Chondrocyte (in vitro differentiated cells): ENCODE results near the gene PTPN11. TPM values are rescaled to one million over a fixed set of nuclear protein-coding genes. Genes with fewer than 3 reads are reported as not detected.
"Not testable (repeated sequence)": the region's sequence is repeated elsewhere in the genome, so short reads cannot be mapped to it uniquely, and the experiment has no call there.

Experiments
- DNase-seq: peaks from one replicate; pipeline ENCODE4 v3.0.0; 2021; ENCODE audit warnings: mixed read lengths, low spot score
- H3K27ac Mint-ChIP-seq: one replicate; pipeline ENCODE4 v1.8.0; 2021; ENCODE audit warnings: mild to moderate bottlenecking, moderate library complexity, mixed read lengths; ENCODE audit not compliant: unreplicated experiment
- H3K27me3 Mint-ChIP-seq: 2 replicates; pipeline ENCODE4 v1.8.0; 2021; ENCODE audit warnings: low read depth, mixed read lengths
- H3K36me3 Mint-ChIP-seq: 2 replicates; pipeline ENCODE4 v1.8.0; 2021; ENCODE audit warnings: low read depth, mixed read lengths
- H3K4me1 Mint-ChIP-seq: 2 replicates; pipeline ENCODE4 v1.8.0; 2021; ENCODE audit warnings: low read depth, mild to moderate bottlenecking, mixed read lengths
- H3K4me3 Mint-ChIP-seq: one replicate; pipeline ENCODE4 v1.8.0; 2021; ENCODE audit warnings: mild to moderate bottlenecking, moderate library complexity, mixed read lengths; ENCODE audit not compliant: unreplicated experiment
- H3K9me3 Mint-ChIP-seq: 2 replicates; pipeline ENCODE4 v1.8.0; 2021; ENCODE audit warnings: low read depth, mixed read lengths
- total RNA-seq: library from RNA; stranded (reverse); gene quantifications from 3 replicates; pipeline ENCODE4 v1.2.1, GENCODE V29; 2021
- TF ChIP-seq, protein P1 (sequence below): fragments of 200-600 bp; sonication (generic); IDR thresholded peaks from 2 replicates; pipeline ENCODE4 v1.5.0; 2021; ENCODE audit warnings: antibody characterized with exemption, mild to moderate bottlenecking, moderate library complexity

PTPN11 gene
- total RNA-seq, 1 donor from 2014 or later = 141 TPM

DNA sequence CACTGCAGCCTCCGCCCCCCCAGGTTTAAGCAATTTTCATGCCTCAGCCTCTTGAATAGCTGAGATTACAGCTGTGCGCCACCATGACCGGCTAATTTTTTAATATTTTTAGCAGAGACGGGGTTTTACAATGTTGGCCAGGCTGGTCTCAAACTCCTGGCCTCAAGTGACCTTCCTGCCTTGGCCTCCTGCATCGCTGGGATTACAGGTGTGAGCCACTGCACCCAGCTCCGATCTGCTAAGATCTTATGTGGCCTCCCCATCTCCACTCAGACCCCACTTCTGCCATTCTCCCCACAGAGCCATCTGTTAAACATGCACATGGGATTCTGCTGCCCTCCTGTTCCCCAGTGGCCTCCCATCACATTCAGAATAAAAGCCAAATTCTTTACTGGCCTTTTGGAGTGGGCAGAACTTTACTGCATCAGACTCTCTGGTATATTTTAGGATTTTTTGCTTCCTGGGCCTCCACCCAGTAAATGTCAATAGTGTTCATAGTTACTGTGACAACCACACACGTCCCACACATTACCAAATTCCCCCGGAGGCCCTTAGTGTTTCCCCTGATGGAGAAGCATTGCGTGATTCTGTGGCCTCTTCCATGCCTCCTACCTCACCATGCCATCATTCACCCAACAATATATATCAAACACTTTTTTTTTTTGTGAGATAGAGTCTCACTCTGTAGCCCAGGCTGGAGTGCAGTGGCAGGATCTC, 96.3 kb downstream of the PTPN11 start:
- Mint-ChIP-seq H3K9me3 (no peaks in the 10 kb centered on the region), H3K4me3 (no peak overlapping the region), H3K36me3 (peaks cover 7% of the 10 kb centered on the region), H3K4me1 (no peaks in the 10 kb centered on the region), H3K27ac (no peak overlapping the region), H3K27me3 (no peaks in the 10 kb centered on the region)
- TF ChIP-seq, protein P1, sequence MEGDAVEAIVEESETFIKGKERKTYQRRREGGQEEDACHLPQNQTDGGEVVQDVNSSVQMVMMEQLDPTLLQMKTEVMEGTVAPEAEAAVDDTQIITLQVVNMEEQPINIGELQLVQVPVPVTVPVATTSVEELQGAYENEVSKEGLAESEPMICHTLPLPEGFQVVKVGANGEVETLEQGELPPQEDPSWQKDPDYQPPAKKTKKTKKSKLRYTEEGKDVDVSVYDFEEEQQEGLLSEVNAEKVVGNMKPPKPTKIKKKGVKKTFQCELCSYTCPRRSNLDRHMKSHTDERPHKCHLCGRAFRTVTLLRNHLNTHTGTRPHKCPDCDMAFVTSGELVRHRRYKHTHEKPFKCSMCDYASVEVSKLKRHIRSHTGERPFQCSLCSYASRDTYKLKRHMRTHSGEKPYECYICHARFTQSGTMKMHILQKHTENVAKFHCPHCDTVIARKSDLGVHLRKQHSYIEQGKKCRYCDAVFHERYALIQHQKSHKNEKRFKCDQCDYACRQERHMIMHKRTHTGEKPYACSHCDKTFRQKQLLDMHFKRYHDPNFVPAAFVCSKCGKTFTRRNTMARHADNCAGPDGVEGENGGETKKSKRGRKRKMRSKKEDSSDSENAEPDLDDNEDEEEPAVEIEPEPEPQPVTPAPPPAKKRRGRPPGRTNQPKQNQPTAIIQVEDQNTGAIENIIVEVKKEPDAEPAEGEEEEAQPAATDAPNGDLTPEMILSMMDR = no peak
- no peak for DNase-seq

DNA sequence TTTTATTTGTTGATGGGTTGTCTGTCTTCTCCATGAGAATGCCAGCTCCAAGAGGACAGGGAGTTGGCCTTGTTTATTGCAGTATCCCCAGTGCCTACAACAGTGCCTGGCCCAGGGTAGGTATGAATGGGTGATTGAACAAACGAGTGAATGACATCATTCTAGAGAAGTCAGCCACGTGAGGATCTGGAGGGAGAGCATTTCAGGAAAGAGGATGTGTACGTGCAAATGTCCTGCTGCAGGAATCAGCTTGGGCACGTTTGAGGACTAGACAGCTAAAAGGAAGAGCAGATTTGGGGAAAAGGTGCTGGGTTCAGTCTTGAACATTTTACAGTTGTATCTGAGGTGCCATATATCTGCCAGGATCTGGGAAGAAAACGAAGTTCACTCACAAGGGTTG, 97.1 kb downstream of the PTPN11 start:
- Mint-ChIP-seq H3K4me3 (no peak overlapping the region), H3K27ac (no peak overlapping the region), H3K9me3 (no peaks in the 10 kb centered on the region), H3K4me1 (no peaks in the 10 kb centered on the region), H3K36me3 (peaks cover 7% of the 10 kb centered on the region), H3K27me3 (peaks cover 2% of the 10 kb centered on the region)
- no peak for DNase-seq
- TF ChIP-seq, protein P1 = no peak

DNA sequence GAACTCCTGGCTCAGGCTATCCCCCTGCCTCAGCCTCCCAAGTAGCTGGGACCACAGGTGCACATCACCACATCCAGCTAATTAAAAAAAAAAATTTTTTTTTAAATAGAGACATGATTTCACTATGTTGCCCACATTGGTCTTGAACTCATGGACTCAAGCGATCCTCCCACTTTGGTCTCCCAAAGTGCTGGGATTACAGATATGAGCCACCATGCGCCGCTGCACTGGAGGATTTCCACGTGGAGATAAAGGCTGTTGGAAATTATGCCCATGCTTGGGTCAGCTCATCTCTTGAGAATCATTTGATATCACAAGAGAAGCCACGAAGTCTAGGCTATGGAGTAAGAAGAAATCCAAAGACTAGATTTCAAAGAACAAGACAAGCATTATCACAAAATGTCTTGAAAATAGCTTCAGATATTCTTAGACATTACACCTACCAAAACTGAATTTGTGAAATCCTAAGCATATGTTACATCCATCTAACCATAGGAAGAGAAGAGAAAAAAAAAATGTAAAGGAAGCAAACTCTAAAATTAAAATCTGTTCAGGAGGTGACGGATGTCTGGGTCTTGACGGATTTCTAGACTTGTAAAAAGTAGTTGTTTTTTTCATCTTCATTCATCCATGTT, 99.1 kb downstream of the PTPN11 start:
- Mint-ChIP-seq H3K4me3 (no peak overlapping the region), H3K27me3 (peaks cover 2% of the 10 kb centered on the region), H3K36me3 (peaks cover 2% of the 10 kb centered on the region), H3K4me1 (no peaks in the 10 kb centered on the region), H3K27ac (no peak overlapping the region), H3K9me3 (no peaks in the 10 kb centered on the region)
- TF ChIP-seq, protein P1 = no peak
- DNase-seq = no peak

DNA sequence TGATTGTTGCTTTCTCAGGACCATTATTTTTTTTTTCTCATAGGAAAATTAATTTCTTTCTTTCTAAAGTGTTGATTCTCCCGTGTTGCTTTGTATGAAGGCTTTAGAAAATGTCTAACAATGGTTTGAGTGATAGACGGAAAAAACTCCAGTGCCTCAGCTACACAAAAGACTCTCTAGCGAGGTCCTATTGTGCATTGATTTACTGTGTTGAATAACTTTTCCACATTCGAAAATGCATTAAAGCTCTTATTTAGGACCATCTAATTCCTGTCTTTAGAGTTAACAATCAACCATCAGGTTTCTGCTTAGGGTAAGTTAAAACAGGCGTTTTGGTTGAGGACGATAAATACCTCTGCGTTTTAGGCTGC, 99.6 kb downstream of the PTPN11 start:
- Mint-ChIP-seq H3K4me1 (no peaks in the 10 kb centered on the region), H3K9me3 (no peaks in the 10 kb centered on the region), H3K27me3 (peaks cover 2% of the 10 kb centered on the region), H3K36me3 (peaks cover 2% of the 10 kb centered on the region), H3K27ac (no peak overlapping the region), H3K4me3 (no peak overlapping the region)
- TF ChIP-seq, protein P1 = no peak
- no peak for DNase-seq

DNA sequence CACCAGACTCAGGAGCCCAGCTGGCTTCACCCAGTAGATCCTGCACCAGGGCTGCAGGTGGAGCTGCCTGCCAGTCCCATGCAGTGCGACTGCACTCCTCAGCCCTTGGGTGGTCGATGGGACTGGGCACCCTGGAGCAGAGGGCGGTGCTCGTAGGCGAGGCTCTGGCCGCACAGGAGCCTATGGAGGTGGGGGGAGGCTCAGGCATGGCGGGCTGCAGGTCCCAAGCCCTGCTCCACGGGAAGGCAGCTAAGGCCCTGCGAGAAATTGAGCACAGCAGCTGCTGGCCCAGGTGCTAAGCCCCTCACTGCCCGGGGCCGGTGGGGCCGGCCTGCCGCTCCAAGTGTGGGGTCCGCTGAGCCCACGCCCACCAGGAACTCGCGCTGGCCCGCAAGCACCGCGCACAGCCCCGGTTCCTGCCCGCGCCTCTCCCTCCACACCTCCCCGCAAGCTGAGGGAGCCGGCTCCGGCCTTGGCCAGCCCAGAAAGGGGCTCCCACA, 101.1 kb downstream of the PTPN11 start:
- H3K4me3 Mint-ChIP-seq, H3K27ac Mint-ChIP-seq, DNase-seq, H3K9me3 Mint-ChIP-seq, H3K36me3 Mint-ChIP-seq, H3K4me1 Mint-ChIP-seq, H3K27me3 Mint-ChIP-seq: not testable (repeated sequence)
